Hepatic stellate cell (primary cell): ENCODE data around the gene PTGDR.

ENCODE experiments used
- DNase-seq: peaks from one replicate; pipeline ENCODE4 v3.0.0; 2011; ENCODE audit warnings: low spot score

PTGDR gene

DNA sequence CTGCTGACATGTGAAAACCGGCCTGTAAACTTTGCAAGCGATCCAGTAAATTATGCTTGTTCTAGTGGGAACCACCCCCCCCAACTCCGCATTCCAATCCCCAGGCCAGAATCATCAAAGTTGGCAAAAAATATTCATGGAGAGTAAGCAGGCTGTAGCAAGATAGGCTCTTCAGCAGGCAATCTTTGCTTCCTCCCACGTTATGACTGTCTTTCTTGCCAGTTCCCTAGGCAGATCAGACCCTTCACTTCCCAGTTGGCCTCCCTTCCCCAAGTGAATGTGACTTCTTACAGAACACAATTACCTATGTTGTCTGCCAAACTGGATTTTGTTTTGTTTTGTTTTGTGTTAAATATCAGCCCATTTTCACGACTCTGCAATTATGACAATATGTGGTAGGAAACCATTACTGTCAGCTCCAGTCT, 45.4 kb downstream of the PTGDR start:
- no peak for DNase-seq

DNA sequence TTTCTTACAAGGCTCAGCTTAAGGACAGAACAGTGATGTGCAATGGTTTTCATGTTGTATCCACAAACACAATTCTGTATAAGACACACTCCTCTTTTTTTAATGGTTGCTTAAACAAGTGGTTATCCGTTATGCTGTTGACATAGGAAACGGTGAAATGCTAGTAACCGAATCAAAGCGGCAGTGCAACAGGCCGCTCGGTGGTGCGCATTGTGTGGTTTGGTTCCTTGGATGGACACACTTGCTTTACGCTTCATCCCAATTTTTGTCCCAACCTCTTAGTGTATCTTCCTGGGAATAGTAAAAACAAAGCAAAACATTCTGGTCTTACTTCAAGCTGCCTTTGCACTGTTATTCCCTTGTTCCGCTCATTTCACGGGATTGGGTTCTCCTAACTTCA, 46.0 kb downstream of the PTGDR start:
- DNase-seq, result no peak

DNA sequence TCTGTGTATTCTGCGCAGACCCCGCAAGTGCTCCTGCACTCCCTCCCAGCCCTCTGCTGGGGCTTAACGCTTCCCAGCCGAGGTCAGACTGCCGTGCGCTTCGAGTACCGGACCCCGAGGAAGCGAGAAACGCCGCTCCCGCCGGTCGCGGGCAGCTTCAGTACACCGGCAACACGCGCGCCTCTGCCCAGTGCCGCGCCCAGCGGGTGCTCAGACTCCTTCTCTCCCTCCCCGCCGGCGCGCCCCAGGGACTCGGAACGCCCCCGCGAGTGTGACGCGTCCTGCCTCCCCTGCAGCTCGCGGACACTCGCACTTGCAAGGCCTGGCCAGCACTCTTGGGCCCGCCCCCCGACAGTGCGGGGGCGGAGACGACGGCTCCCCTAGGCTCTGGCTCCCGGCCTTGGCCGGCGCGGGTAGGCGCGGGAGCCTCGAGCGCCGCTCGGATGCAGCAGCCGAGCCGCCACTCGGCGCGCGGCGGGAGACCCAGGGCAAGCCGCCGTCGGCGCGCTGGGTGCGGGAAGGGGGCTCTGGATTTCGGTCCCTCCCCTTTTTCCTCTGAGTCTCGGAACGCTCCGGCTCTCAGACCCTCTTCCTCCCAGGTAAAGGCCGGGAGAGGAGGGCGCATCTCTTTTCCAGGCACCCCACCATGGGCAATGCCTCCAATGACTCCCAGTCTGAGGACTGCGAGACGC, 46.6 kb downstream of the PTGDR start, which contains the start of gene PTGER2:
Gene PTGER2 (plus strand): TSS at position 410 of the 692 bp plus-strand sequence. CDS start 237 bp downstream, at position 647.
- peak; percentile 77 for DNase-seq

DNA sequence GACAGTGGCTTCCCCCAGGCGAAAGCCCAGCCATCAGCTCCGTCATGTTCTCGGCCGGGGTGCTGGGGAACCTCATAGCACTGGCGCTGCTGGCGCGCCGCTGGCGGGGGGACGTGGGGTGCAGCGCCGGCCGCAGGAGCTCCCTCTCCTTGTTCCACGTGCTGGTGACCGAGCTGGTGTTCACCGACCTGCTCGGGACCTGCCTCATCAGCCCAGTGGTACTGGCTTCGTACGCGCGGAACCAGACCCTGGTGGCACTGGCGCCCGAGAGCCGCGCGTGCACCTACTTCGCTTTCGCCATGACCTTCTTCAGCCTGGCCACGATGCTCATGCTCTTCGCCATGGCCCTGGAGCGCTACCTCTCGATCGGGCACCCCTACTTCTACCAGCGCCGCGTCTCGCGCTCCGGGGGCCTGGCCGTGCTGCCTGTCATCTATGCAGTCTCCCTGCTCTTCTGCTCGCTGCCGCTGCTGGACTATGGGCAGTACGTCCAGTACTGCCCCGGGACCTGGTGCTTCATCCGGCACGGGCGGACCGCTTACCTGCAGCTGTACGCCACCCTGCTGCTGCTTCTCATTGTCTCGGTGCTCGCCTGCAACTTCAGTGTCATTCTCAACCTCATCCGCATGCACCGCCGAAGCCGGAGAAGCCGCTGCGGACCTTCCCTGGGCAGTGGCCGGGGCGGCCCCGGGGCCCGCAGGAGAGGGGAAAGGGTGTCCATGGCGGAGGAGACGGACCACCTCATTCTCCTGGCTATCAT, 47.3 kb downstream of the PTGDR start:
- DNase-seq, result peak; percentile 36

DNA sequence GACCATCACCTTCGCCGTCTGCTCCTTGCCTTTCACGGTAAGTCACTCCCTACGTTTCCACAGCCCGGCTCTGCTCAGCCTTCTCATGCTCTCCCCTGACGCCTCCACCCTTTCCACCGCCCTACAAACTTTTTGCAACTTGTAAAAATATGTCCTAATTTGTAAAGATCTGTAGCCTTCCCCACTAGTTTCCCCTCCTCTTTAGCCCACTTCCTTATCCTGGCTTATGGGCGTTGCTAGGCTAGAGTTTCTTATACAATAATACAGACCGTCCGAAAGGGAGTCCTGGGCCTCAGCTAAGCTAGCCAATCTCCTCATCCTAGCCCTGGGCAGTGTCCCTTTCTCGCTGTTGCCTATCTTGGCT, 47.8 kb downstream of the PTGDR start:
- no peak for DNase-seq

DNA sequence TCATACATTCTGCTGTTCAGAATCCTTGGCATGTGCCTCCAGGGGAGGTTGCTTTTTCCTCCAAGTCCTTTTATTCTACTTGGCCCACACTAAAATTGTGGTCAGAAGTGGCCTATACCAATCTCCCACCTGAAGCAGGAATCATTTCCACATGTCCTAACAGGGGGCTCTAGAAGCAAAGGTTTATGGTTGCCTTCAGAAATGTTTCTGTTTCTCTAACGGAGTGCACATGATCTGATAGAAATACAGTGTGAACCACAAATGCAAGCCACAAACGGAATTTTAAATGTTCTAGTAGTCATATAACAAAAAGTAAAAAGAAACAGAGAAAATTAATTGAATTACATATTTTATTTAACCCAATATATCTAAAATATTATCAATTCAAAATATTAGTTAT, 50.6 kb downstream of the PTGDR start:
- DNase-seq, result no peak

DNA sequence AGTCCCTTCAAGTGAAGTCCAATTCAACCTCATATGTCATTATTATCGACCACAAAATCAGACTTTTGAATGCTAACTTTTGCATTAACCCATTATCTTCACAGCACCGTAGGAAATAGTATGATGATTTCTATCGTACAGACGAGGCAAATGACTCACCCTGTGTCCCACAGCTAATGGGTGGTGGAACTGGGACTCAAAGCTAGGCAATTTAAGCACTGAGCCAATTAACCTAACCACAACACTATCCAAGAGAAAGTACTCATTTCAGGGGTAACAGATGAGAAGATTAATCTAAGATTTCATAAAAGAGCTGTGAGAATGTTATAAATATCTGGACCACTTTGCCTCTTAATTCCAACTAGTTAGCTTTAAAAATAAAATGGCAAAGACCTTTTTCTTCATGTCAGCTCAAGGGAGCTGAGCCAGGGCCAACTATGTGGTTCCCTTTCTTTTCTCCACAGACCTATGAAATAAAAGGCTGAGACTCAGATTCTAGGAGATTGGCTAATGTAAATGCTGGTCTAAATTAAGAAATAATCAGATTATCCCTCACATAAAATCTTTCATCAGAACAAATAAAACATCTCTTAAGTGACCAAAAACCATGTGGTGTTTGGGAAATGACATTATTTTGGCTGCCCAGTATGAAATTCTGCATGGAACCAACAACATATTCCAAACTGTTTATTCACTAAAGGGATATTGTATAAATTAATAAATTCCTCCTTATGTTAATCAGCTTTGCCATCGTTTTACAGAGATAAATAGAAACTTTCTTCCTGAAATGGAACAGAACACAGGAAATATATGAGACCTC, 51.5 kb downstream of the PTGDR start:
- no peak for DNase-seq

DNA sequence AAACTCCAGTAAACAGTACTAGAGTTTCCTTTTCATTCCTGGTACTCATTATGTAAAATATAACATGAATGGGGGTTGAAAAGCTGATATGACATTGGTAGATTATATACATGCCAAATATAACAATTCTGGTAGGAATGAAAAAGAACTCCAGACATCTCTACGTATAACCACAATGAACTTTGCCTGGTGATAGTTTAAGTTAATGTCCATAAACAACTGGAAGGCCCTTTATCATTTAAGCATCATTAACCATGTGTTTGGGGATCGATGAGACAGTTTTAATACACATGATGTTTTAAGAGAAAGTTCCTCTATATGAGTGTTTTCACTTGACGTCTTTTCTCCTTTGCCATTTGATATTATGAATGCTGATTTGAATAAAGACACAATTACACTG, 52.4 kb downstream of the PTGDR start:
- DNase-seq, result no peak

DNA sequence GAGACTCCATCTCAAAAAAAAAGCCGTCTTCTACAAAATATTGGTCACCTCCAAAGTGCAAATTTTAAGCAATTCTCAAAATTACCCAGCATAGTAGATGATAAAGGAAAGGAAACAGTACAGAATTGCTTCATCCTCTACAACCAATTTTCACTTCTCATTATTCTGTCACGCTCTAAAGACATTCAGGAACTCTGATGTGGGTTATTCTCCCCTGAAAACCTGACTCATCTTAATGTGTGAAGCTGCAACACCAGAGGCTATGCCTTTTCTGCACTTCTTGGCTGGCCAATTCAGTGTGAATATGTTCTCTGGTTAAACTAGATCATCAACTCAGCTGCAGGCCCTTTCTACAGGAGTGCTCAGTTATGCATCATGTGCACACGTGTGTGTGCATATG, 57.6 kb downstream of the PTGDR start:
- no peak for DNase-seq

DNA sequence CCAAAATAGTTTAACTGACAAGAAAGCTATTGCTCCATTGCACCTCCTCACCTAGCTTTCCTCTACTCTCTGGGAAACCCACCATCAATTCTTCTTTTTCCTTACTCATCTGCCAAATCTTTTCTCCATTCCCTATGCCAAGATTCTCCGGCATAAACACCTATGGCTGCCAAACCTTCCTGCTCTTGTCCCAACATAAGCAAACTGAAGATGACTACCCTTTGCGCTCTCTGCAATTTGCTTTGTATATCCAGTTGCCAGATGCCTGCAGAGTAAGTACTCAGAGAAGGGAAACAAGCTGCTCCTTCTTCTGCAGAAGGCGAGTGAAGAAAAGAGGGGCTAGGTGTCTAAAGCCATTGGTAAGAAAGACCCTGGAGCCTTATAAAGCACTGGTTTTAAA, 58.1 kb downstream of the PTGDR start:
- DNase-seq, result no peak
